UCSD-AML1 (cell line): ENCODE results near the gene MEIS3.

Experiments
- DNase-seq: peaks from one replicate; lab custom pipeline; 2025; ENCODE audit not compliant: unreplicated experiment; lab: John Stamatoyannopoulos, UW

The MEIS3 gene

GRCh38 chr19:47435883-47436417, 16.6 kb upstream of the MEIS3 start:
- no peak for DNase-seq

GRCh38 chr19:47435196-47435595, 15.9 kb upstream of the MEIS3 start:
- DNase-seq, result no peak

GRCh38 chr19:47434088-47434487, 14.8 kb upstream of the MEIS3 start:
- DNase-seq, result no peak

- no peak for DNase-seq
Observed at GRCh38 chr19:47433121-47433520, 13.8 kb upstream of the MEIS3 start.

- no peak for DNase-seq
Observed at GRCh38 chr19:47432499-47432898, 13.2 kb upstream of the MEIS3 start.

GRCh38 chr19:47432091-47432490, 12.8 kb upstream of the MEIS3 start:
- no peak for DNase-seq

GRCh38 chr19:47430041-47430802, 10.9 kb upstream of the MEIS3 start:
- peak; percentile 29 for DNase-seq

- no peak for DNase-seq
Observed at GRCh38 chr19:47429140-47429793, 9.9 kb upstream of the MEIS3 start.

GRCh38 chr19:47428177-47428894, 9.0 kb upstream of the MEIS3 start:
- DNase-seq, result peak; percentile 90

- peak; percentile 55 for DNase-seq
Observed at GRCh38 chr19:47427241-47428176, 8.2 kb upstream of the MEIS3 start.

GRCh38 chr19:47423203-47423882, 4.0 kb upstream of the MEIS3 start:
- DNase-seq, result no peak

- no peak for DNase-seq
Observed at GRCh38 chr19:47422417-47423163, 3.3 kb upstream of the MEIS3 start.

GRCh38 chr19:47421844-47422395, 2.6 kb upstream of the MEIS3 start:
- no peak for DNase-seq

GRCh38 chr19:47421244-47421786, 2.0 kb upstream of the MEIS3 start:
- no peak for DNase-seq

GRCh38 chr19:47419789-47420188, 462 bp upstream of the MEIS3 start:
- no peak for DNase-seq

- DNase-seq, result no peak
Observed at GRCh38 chr19:47418692-47419029, 666 bp downstream of the MEIS3 start.

- DNase-seq, result no peak
Observed at GRCh38 chr19:47417746-47418691, 1.3 kb downstream of the MEIS3 start.
